HG02623 (cell line): ENCODE results near the gene CCDC85B.
"Not testable (repeated sequence)": the region's sequence is repeated elsewhere in the genome, so short reads cannot be mapped to it uniquely, and the experiment has no call there.

ENCODE experiments used
- ATAC-seq: cut with Tn5 transposase; IDR thresholded peaks from one replicate; pipeline ENCODE4 v1.9.1; 2021; ENCODE audit warnings: moderate library complexity; ENCODE audit not compliant: unreplicated experiment

Gene CCDC85B

GRCh38 chr11:65885808-65886536 is 4.5 kb upstream of the CCDC85B start:
- ATAC-seq: no peak

- ATAC-seq: no peak
These were observed 3.4 kb upstream of the CCDC85B start for GRCh38 chr11:65886826-65887722.

GRCh38 chr11:65887723-65888162 is 2.7 kb upstream of the CCDC85B start:
- ATAC-seq: no peak

- ATAC-seq: peak; percentile 41
These were observed 2.2 kb upstream of the CCDC85B start, which contains the start of gene FIBP for GRCh38 chr11:65888163-65888814. TSS of gene FIBP (minus strand) at chr11:65888471. CDS start at chr11:65888418, 53 bp downstream.

GRCh38 chr11:65891219-65892136 is 1.0 kb downstream of the CCDC85B start:
- ATAC-seq: no peak

- not testable (repeated sequence) for ATAC-seq
These were observed 1.7 kb downstream of the CCDC85B start for GRCh38 chr11:65892137-65892540.

- no peak for ATAC-seq
These were observed 2.3 kb downstream of the CCDC85B start for GRCh38 chr11:65892661-65893317.

GRCh38 chr11:65894034-65894591 is 3.6 kb downstream of the CCDC85B start:
- no peak for ATAC-seq

GRCh38 chr11:65895482-65895981 is 5.1 kb downstream of the CCDC85B start:
- no peak for ATAC-seq

- no peak for ATAC-seq
These were observed 5.8 kb downstream of the CCDC85B start for GRCh38 chr11:65896034-65896999.

- ATAC-seq: no peak
These were observed 6.6 kb downstream of the CCDC85B start for GRCh38 chr11:65897020-65897471.

- no peak for ATAC-seq
These were observed 8.3 kb downstream of the CCDC85B start for GRCh38 chr11:65898656-65899355.

GRCh38 chr11:65899356-65900124 is 9.1 kb downstream of the CCDC85B start:
- no peak for ATAC-seq

- ATAC-seq: peak; percentile 68
These were observed 9.8 kb downstream of the CCDC85B start, which contains the start of gene FOSL1 for GRCh38 chr11:65900125-65900898. TSS of gene FOSL1 (minus strand) at chr11:65900388. CDS start at chr11:65900339, 49 bp downstream.

GRCh38 chr11:65900899-65901180 is 10.4 kb downstream of the CCDC85B start:
- ATAC-seq: no peak

GRCh38 chr11:65903068-65903481 is 12.6 kb downstream of the CCDC85B start:
- no peak for ATAC-seq
